ENCODE measurements around the gene CSMD2. TPM values are rescaled to one million over a fixed set of nuclear protein-coding genes. Genes with fewer than 3 reads are reported as not detected.

Gene CSMD2
- total RNA-seq, 1 experiment from 2014 or later = 0.22 TPM

DNA sequence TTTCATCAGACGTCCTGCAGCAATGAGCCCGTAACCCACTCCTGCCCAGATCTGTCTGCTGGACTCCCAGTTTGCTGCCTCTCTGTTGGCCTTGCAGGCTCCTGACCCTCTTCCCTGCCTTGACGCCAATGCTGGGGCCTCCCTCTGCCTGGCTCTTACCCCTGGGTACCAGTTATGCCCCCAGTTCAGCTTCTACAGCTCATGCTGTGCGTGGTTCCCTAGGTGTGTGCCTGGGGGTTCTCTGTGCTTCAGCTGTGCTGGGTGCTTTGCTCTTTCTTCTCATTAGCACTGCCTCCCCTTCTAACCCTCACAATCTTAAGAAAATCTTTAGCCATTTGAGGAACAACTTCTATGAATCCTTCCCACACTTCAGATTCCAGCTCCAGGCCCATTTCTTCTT, 541.2 kb downstream of the CSMD2 start:
- H3K27ac ChIP-seq (ENCODE audit: low read depth, low read length) = no peak overlapping the region
- DNase-seq (ENCODE audit: low read depth, low spot score) = no peak
- no peaks in the 10 kb centered on the region for H4K20me1 ChIP-seq (ENCODE audit: insufficient read depth)
- BruUV-seq (replicated peaks) = no TSS peak
- H3K4me3 ChIP-seq (replicated peaks in 1 of 2; ENCODE audit: low read depth in 1 of 2, low read length in 2 of 2) = no peak overlapping the region
- ChIA-PET CTCF (interaction anchor here (0.9 to 1.4 kb wide), 3 partner anchors 10 to 328 kb away, joined by 3 to 6 read pairs (median 3); no protein-coding TSS in a partner anchor), RAD21 (ENCODE audit: low non-redundant PET in 1 of 2, low total read pairs in 2 of 2, uncharacterized antibody in 2 of 2, unreplicated experiment in 2 of 2) (no interaction called here), POLR2A (no interaction called here)
- no peak for ATAC-seq
- no peak overlapping the region for H3K4me2 ChIP-seq (ENCODE audit: low read length)
- no peak overlapping the region for H3K9ac ChIP-seq (ENCODE audit: low read length)
- no peaks in the 10 kb centered on the region for H3K9me2 ChIP-seq (ENCODE audit: insufficient read depth)
- intact Hi-C loops (cut with micrococcal nuclease) = no loop called here
- H3K27me3 ChIP-seq (ENCODE audit: insufficient read depth, low read length) = 0 out of 2 replicates have a peak, but pooled peaks cover 8% of the 10 kb centered on the region
- no peak for TF ChIP-seq JUND (IDR thresholded peaks at IDR 0.05)
- H3K79me2 ChIP-seq (ENCODE audit: insufficient read depth, low read length) = no peaks in the 10 kb centered on the region
- no peak overlapping the region for H2AFZ ChIP-seq (ENCODE audit: low read depth, low read length, poor library complexity, severe bottlenecking)
- peaks cover 0 to 8% of the 10 kb centered on the region in 2 experiments; a peak in 2 of 4 replicates for H3K4me1 ChIP-seq (ENCODE audit: control insufficient read depth in 1 of 2, insufficient read depth in 2 of 2, low read length in 2 of 2)
- H3K9me3 ChIP-seq (ENCODE audit: control insufficient read depth in 1 of 2, insufficient read depth in 1 of 2, low read depth in 1 of 2, low read length in 2 of 2) = no peaks in the 10 kb centered on the region
- H3K36me3 ChIP-seq (ENCODE audit: control insufficient read depth in 1 of 2, insufficient read depth in 2 of 2, low read length in 2 of 2) = no peaks in the 10 kb centered on the region

GRCh38 chr1:33622757-33623156, 542.3 kb downstream of the CSMD2 start:
- no peak overlapping the region for H3K4me3 ChIP-seq (replicated peaks in 1 of 2; ENCODE audit: low read depth in 1 of 2, low read length in 2 of 2)
- no peak overlapping the region for H2AFZ ChIP-seq (ENCODE audit: low read depth, low read length, poor library complexity, severe bottlenecking)
- TF ChIP-seq, protein P1, sequence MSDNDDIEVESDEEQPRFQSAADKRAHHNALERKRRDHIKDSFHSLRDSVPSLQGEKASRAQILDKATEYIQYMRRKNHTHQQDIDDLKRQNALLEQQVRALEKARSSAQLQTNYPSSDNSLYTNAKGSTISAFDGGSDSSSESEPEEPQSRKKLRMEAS (IDR thresholded peaks at IDR 0.05) = no peak
- TF ChIP-seq, protein P2, sequence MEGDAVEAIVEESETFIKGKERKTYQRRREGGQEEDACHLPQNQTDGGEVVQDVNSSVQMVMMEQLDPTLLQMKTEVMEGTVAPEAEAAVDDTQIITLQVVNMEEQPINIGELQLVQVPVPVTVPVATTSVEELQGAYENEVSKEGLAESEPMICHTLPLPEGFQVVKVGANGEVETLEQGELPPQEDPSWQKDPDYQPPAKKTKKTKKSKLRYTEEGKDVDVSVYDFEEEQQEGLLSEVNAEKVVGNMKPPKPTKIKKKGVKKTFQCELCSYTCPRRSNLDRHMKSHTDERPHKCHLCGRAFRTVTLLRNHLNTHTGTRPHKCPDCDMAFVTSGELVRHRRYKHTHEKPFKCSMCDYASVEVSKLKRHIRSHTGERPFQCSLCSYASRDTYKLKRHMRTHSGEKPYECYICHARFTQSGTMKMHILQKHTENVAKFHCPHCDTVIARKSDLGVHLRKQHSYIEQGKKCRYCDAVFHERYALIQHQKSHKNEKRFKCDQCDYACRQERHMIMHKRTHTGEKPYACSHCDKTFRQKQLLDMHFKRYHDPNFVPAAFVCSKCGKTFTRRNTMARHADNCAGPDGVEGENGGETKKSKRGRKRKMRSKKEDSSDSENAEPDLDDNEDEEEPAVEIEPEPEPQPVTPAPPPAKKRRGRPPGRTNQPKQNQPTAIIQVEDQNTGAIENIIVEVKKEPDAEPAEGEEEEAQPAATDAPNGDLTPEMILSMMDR (IDR thresholded peaks at IDR 0.05 in 2 of 3, conservative IDR thresholded peaks at IDR 0.05 in 1 of 3; ENCODE audit: borderline replicate concordance in 1 of 3, insufficient read depth in 1 of 3, low read depth in 2 of 3, low read length in 2 of 3) = no peak
- TF ChIP-seq TCF7L2 (IDR thresholded peaks at IDR 0.05; ENCODE audit: borderline replicate concordance, extremely low read depth, insufficient read depth, insufficient read length) = no peak
- TF ChIP-seq RAD21 (IDR thresholded peaks at IDR 0.05; ENCODE audit: low read depth) = no peak
- TF ChIP-seq POLR2AphosphoS5 (IDR thresholded peaks at IDR 0.05; ENCODE audit: low read depth, low read length) = no peak
- no peak for TF ChIP-seq CEBPB (IDR thresholded peaks at IDR 0.05; ENCODE audit: low read depth)
- TF ChIP-seq, protein P3, sequence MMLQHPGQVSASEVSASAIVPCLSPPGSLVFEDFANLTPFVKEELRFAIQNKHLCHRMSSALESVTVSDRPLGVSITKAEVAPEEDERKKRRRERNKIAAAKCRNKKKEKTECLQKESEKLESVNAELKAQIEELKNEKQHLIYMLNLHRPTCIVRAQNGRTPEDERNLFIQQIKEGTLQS (IDR thresholded peaks at IDR 0.05) = no peak
- no peak for TF ChIP-seq EZH2 (IDR thresholded peaks at IDR 0.05)
- no peak for TF ChIP-seq ELF1 (IDR thresholded peaks at IDR 0.05; ENCODE audit: borderline replicate concordance, low read depth)
- TF ChIP-seq YY1 (IDR thresholded peaks at IDR 0.05; ENCODE audit: extremely low read depth, insufficient replicate concordance, low read depth, low read length) = no peak
- TF ChIP-seq JUND (IDR thresholded peaks at IDR 0.05) = no peak
- no peak for TF ChIP-seq EGR1 (IDR thresholded peaks at IDR 0.05; ENCODE audit: low read depth)
- no peak for TF ChIP-seq ZBTB33 (IDR thresholded peaks at IDR 0.05; ENCODE audit: extremely low read depth, insufficient replicate concordance, low read length)
- no peak for TF ChIP-seq CBX3 (IDR thresholded peaks at IDR 0.05; ENCODE audit: low read depth)
- no peak for TF ChIP-seq ZFX (IDR thresholded peaks at IDR 0.05)
- H3K27me3 ChIP-seq (ENCODE audit: insufficient read depth, low read length) = 0 out of 2 replicates have a peak, but pooled peaks cover 2% of the 10 kb centered on the region
- H3K9me2 ChIP-seq (ENCODE audit: insufficient read depth) = no peaks in the 10 kb centered on the region
- H3K79me2 ChIP-seq (ENCODE audit: insufficient read depth, low read length) = no peaks in the 10 kb centered on the region
- H3K9ac ChIP-seq (ENCODE audit: low read length) = no peak overlapping the region
- intact Hi-C loops (cut with micrococcal nuclease) = no loop called here
- H3K4me2 ChIP-seq (ENCODE audit: low read length) = no peak overlapping the region
- no peak for DNase-seq (ENCODE audit: low read depth, low spot score)
- BruUV-seq (replicated peaks) = no TSS peak
- H3K4me1 ChIP-seq (ENCODE audit: control insufficient read depth in 1 of 2, insufficient read depth in 2 of 2, low read length in 2 of 2) = peaks cover 0 to 8% of the 10 kb centered on the region in 2 experiments; a peak in 2 of 4 replicates
- H3K27ac ChIP-seq (ENCODE audit: low read depth, low read length) = no peak overlapping the region
- H3K9me3 ChIP-seq (ENCODE audit: control insufficient read depth in 1 of 2, insufficient read depth in 1 of 2, low read depth in 1 of 2, low read length in 2 of 2) = no peaks in the 10 kb centered on the region
- ATAC-seq = no peak
- no peaks in the 10 kb centered on the region for H4K20me1 ChIP-seq (ENCODE audit: insufficient read depth)
- ChIA-PET RAD21 (ENCODE audit: low non-redundant PET in 1 of 2, low total read pairs in 2 of 2, uncharacterized antibody in 2 of 2, unreplicated experiment in 2 of 2) (no interaction called here), CTCF (interaction anchor here (0.9 to 1.4 kb wide), 2 partner anchors 10 to 11 kb away, joined by 3 to 6 read pairs; no protein-coding TSS in a partner anchor), POLR2A (no interaction called here)
- H3K36me3 ChIP-seq (ENCODE audit: control insufficient read depth in 1 of 2, insufficient read depth in 2 of 2, low read length in 2 of 2) = no peaks in the 10 kb centered on the region
